Ishikawa (cell line): ENCODE results near the gene TNFSF4.

Source experiments
- CEBPB ChIP-seq: IDR thresholded peaks from 2 replicates; pipeline ENCODE4 v1.6.1; 2012
- CREB1 ChIP-seq: IDR thresholded peaks from 2 replicates; pipeline ENCODE4 v1.6.1; 2012; ENCODE audit warnings: low read depth
- EGR1 ChIP-seq: IDR thresholded peaks from 2 replicates; pipeline ENCODE4 v1.6.1; 2012
- EP300 ChIP-seq: IDR thresholded peaks from 2 replicates; pipeline ENCODE4 v1.6.1; 2012; ENCODE audit warnings: borderline replicate concordance
- FOXM1 ChIP-seq: IDR thresholded peaks from 2 replicates; pipeline ENCODE4 v1.6.1; 2012; ENCODE audit warnings: low read depth, borderline replicate concordance
- NFIC ChIP-seq: IDR thresholded peaks from 2 replicates; pipeline ENCODE4 v1.6.1; 2012
- RAD21 ChIP-seq: IDR thresholded peaks from 2 replicates; pipeline ENCODE4 v1.6.1; 2012; ENCODE audit warnings: low read depth
- TAF1 ChIP-seq: IDR thresholded peaks from 2 replicates; pipeline ENCODE4 v1.6.1; 2012; ENCODE audit warnings: low read depth, mild to moderate bottlenecking
- TCF12 ChIP-seq: IDR thresholded peaks from 2 replicates; pipeline ENCODE4 v1.6.1; 2012; ENCODE audit warnings: low read depth
- TEAD4 ChIP-seq: IDR thresholded peaks from 2 replicates; pipeline ENCODE4 v1.6.1; 2012
- YY1 ChIP-seq: IDR thresholded peaks from 2 replicates; pipeline ENCODE4 v1.6.1; 2012; ENCODE audit warnings: low read depth
- ZBTB7A ChIP-seq: IDR thresholded peaks from 2 replicates; pipeline ENCODE4 v1.6.1; 2012; ENCODE audit warnings: low read depth
- TF ChIP-seq, protein P1 (sequence below): IDR thresholded peaks from 2 replicates; pipeline ENCODE4 v1.6.1; 2012
- TF ChIP-seq, protein P2 (sequence below): IDR thresholded peaks from 2 replicates; pipeline ENCODE4 v1.6.1; 2012; ENCODE audit warnings: low read depth, mild to moderate bottlenecking
- TF ChIP-seq, protein P3 (sequence below): IDR thresholded peaks from 2 replicates; pipeline ENCODE4 v1.6.1; 2012

Gene TNFSF4

DNA sequence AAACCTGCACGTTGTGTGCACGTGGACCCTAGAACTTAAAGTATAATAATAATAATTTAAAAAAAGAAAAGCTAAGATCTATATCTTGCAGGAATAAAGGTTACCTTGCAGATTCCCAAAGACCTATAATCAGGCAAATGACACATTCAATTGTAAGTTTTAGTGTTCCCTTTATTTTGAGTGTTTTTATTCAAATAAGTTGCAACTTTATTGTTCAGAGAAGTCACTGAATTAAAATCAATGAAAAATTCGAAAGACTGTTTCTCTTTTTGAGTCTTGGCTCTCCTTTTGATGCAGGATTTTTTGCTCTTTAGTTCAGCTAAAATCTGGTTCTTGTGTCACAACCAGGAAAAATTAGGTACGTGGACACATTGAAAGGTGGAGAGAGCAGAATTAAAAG is 27.8 kb upstream of the TNFSF4 start:
- TF ChIP-seq FOXM1 (no peak), CEBPB (no peak), EGR1 (no peak), ZBTB7A (no peak), EP300 (no peak)
- TF ChIP-seq, protein P1, sequence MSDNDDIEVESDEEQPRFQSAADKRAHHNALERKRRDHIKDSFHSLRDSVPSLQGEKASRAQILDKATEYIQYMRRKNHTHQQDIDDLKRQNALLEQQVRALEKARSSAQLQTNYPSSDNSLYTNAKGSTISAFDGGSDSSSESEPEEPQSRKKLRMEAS, result no peak
- TF ChIP-seq, protein P2, sequence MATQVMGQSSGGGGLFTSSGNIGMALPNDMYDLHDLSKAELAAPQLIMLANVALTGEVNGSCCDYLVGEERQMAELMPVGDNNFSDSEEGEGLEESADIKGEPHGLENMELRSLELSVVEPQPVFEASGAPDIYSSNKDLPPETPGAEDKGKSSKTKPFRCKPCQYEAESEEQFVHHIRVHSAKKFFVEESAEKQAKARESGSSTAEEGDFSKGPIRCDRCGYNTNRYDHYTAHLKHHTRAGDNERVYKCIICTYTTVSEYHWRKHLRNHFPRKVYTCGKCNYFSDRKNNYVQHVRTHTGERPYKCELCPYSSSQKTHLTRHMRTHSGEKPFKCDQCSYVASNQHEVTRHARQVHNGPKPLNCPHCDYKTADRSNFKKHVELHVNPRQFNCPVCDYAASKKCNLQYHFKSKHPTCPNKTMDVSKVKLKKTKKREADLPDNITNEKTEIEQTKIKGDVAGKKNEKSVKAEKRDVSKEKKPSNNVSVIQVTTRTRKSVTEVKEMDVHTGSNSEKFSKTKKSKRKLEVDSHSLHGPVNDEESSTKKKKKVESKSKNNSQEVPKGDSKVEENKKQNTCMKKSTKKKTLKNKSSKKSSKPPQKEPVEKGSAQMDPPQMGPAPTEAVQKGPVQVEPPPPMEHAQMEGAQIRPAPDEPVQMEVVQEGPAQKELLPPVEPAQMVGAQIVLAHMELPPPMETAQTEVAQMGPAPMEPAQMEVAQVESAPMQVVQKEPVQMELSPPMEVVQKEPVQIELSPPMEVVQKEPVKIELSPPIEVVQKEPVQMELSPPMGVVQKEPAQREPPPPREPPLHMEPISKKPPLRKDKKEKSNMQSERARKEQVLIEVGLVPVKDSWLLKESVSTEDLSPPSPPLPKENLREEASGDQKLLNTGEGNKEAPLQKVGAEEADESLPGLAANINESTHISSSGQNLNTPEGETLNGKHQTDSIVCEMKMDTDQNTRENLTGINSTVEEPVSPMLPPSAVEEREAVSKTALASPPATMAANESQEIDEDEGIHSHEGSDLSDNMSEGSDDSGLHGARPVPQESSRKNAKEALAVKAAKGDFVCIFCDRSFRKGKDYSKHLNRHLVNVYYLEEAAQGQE, result no peak

GRCh38 chr1:173224949-173225348 is 17.8 kb upstream of the TNFSF4 start:
- TF ChIP-seq, protein P2, result no peak
- no peak for TF ChIP-seq FOXM1
- TF ChIP-seq, protein P1, result no peak
- TF ChIP-seq TEAD4, result no peak
- TF ChIP-seq TCF12, result no peak
- TF ChIP-seq EGR1, result no peak
- TF ChIP-seq, protein P3, sequence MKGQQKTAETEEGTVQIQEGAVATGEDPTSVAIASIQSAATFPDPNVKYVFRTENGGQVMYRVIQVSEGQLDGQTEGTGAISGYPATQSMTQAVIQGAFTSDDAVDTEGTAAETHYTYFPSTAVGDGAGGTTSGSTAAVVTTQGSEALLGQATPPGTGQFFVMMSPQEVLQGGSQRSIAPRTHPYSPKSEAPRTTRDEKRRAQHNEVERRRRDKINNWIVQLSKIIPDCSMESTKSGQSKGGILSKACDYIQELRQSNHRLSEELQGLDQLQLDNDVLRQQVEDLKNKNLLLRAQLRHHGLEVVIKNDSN, result no peak
- no peak for TF ChIP-seq RAD21
- TF ChIP-seq TAF1, result no peak
- no peak for TF ChIP-seq CREB1
- no peak for TF ChIP-seq CEBPB

DNA sequence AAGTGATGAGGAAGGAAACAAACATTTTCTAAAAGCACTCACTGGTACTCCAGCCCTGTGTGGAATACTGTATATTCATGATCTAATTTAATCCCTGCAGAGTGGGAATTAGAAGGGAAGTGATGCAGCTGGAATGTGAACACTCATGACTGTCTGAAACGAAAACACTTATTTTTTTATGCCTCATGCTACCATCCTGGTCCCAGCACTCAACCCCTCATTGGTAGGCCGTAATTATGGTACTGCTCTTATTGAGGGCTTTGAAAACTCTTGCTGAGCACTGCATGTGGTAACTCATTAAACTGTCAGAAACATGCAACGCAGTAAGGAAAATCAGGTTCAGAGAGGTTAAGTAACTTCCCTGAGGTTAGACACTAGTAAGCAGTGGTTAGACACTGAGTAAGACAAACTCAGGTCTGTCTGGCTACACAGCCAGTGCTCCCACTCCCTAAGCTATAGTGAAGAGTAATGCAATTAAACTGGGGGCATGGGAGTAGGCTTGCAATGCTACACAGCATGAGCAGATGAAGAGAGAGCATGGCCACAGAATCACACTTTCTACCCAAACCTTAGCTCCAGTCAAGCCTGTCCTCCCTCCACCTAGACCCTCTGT is 17.3 kb upstream of the TNFSF4 start:
- TF ChIP-seq TAF1 (no peak), CEBPB (no peak), TEAD4 (no peak), NFIC (no peak), RAD21 (no peak)
- TF ChIP-seq, protein P1, result no peak

DNA sequence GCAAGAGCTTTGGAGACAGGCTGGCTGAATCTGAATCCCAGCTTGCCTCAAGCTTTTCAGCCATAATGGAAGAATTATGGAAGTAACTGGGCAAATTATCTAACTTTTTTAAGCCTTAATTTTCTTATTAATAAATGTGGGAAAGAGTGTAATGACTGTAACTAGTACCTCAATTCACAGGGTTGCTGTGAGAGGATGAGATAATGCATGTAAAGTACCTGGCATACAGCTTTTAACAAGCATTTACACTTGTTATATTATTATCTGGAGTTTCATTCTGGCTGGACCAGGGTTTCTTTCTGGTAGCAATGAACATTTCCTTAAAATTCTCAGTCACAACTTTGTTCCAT is 15.9 kb upstream of the TNFSF4 start:
- no peak for TF ChIP-seq EP300
- TF ChIP-seq NFIC, result no peak
- TF ChIP-seq RAD21, result no peak
- no peak for TF ChIP-seq FOXM1
- TF ChIP-seq TEAD4, result no peak
- TF ChIP-seq, protein P1, result no peak
- TF ChIP-seq, protein P3, result no peak
- no peak for TF ChIP-seq TAF1
- TF ChIP-seq ZBTB7A, result no peak
- no peak for TF ChIP-seq YY1
- no peak for TF ChIP-seq EGR1
- TF ChIP-seq, protein P2, result no peak
- no peak for TF ChIP-seq CEBPB
- TF ChIP-seq CREB1, result no peak
- TF ChIP-seq TCF12, result no peak
